CD4-positive, alpha-beta T cell treated with Interleukin-15 for 1 hour (primary cell): Measurements from ENCODE around the gene BSN.

Experiments used
- DNase-seq: peaks from one replicate; pipeline ENCODE4 v3.0.0-alpha.2; 2020

BSN gene

DNA sequence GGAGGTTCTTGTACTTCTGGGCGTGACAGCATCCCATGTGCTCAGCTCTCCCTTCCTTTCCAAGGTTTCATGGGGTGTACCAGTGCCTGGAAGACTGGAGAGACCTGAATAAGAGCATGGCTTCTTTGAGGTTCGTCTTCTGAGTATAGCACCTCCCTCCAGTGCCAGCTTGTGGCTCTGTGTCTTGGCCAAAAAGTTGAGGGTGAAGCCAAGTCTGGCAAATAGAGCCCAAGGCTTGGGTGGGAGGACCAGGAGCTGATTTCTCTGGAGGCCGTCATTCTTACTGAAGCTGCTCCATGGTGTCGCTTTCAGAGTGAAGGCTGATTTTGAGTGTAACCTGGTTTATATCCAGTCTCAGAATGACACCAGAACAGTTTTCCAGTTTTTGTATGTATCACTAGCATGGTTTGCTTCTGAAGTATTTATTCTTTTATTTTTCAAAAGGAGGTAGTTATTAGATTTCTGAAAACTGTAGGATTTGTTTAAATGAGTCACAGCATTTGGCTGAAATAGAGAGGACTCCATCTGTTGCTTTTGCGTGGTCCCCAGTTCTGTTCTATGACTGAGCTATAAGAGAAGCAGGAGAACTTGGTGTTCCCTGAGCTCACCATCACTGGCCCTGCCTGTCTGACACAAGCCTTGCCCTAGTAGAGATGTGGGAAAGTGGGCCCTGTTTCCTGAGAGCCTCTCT lies 47.2 kb downstream of the BSN start:
- no peak for DNase-seq

DNA sequence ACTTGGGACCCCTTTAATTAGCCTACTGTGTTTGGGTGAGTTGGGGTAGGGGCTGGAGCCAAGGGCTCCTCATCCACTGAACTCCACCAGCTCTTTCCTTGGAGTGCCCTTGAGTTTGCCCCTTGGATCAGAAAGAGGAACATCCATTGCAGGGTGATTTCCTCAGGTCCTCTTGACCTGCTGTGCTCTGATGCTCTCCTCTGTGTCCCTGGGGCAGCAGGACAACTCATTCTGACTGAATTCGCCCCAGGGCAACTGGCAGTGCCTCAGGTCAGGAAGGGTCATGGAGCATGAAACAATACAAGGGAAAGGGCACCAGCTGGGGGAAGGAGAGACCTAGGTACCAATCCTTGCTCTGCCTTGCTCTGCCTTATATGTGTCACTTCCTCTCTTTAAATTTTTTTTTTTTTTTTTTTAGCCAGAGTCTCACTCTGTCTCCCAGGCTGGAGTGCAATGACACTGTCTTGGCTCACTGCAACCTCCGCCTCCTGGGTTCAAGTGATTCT lies 47.8 kb downstream of the BSN start:
- DNase-seq: no peak

DNA sequence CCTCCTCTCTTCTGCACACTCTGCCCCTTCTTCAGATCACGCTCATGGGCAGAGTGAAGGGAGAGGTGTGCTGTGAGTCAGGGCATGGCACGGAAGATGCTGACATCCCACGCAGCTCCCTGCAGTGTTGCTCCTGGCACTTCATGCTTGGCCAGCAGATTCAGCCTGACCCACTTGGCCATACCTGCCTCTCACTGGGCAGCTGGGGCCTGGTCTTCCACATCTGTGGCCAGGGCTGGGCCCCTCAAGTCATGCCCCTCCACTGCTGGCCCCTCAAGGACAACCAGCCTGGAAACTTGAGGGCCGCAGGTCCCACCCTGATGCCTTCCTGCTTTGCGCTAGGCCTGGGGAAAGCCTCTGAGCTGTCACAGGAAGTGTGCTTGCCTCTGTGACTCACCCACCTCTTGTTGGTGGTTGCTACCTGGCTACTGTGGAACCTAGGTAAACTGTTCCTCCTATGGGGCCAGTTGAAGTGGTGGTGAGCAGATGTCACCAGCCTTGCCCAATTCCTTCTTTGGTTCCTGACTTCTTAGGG lies 48.7 kb downstream of the BSN start:
- DNase-seq: peak; percentile 38

DNA sequence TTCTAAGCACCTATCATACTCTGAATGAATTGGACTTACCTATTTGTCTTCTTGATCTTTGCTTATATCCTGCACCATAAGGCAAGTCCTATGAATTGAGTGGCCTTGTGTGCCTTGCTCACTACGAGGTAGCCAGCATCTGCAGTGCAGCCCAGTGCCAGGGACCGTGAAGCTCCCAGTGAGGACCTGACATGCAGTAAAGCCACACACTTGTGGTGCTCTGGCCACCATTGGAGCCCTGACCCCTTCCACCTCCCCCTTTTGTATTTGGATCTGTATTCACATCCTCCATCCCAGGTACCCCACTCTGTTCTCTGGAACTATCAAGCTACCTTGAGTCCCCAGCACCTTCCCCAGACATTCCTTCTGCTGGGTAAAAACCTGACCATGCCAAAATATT lies 52.1 kb downstream of the BSN start:
- no peak for DNase-seq

DNA sequence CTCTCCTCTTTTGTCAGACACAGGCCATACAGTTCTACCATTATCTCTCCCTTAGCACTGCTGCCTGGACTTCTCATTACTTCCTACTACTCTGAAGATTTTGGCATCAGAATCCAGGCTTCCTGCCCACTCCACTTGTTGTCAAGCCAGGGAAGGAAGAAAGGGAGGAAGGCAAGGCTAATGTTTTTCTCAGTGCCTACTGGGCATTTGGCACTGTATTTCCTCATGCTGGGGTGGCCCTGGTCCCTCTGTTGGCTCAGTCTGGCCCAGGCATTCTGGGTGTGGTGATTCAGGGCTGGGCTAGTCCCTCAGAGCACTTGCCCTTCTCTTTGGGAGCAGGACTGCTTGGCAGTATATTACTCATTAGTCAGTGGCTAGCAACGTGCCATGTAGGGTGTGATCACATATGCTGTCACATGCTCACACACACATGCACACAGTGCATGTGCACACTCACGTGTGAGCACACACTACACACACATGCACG lies 52.9 kb downstream of the BSN start:
- no peak for DNase-seq

DNA sequence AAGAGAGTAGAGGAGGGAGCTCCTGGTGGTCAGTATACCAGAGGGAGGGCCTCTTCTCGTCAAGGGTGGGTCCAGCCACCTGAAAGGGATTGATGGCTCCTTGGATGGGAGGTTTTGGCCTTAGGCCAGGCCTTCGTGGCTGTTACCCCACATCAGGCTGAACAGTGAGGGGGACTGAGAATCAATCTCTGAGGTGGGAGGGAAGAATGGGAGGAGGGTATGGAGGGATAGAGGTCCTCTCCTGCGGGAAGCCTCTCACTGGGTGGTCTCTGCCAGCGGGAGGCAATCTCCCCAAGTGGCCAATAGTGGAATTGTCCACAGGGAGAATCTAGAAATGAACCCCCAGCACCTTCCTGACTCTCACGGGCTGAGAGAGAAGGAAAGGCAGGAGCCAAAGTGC lies 53.5 kb downstream of the BSN start:
- DNase-seq: no peak

DNA sequence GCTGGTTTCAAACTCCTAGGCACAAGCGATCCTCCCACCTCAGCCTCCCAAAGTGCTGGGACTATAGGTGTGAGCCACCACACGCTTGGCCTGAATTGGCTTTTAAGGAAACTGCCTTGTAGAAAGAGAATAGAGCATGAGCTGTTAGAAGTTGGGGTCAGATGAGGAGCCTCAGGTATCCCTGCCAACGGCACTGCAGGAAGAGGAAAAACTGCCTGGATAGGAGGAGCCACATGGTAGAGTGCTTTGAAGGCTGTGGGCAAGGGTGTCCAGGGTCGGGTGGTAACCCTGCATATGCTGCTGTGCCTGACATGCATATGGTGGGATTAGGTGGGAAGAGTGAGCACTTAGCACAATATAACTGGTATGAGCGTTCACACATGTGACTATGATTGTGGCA lies 55.0 kb downstream of the BSN start:
- DNase-seq: no peak

DNA sequence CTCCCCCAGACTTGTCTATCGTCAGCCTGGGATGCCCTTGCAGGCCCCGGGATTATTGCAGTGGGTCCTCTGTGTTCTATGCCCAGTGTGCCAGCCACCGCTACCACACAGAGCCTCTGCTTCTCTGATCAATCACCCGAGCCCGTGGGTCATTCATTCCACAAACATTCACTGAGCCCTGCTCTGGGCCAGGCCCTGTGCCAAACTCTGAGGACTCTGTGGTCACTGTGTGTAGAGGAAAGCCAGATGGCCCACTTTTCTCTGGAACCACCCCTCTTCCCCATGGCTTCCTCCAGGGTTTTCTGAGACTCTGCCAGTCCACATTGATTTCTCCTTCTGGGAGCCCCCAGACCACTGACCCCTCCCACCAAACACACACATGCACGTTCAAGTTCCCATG lies 55.5 kb downstream of the BSN start:
- no peak for DNase-seq

DNA sequence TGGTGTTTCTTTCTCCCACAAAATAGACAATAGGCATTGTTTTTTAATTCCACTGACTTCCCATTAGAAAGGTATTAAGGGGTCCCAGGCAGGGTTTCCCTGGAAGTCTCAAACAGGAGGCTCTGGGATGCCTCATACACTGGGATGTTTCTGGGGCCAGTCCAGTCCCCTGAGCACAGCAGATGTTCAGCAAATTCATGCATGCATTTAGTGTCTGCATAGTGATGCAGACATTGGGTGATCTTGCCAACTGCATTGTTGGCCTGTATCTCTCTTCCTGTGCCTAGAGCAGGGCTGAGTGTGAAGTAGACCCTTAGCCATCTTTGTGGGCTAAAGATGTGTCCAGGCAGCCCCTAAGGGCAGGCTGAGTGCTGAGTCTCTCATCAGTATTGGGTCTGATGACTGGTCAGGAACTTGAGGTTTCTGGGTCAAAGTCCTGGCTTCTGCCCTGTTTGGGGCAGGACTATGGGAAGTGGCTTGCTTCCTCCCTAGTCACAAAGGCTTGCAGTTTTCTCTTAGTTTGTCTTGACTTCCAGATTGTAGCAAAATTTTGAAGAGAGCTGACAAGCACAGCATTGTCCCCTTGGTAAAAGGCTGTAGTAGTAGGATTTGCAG lies 56.5 kb downstream of the BSN start:
- DNase-seq: no peak

DNA sequence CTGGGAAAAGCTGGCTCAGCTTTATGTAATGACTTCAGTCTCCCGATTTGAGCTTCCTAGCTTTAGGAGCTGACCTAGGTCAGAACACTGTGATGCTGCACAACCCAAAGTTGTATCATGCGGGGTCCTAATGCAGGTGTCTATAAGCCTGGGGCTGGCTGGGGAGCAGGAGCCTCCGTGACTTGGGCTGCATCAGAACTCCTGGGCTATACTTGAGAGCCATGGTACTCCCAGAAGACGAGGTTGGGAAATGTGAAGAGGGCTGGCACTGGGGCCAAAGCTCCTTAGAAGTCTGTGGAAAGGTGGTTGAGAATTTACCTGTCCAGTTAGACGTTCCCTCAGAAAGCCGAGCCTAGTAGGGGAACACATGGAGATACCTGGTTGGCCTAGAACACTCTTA lies 57.0 kb downstream of the BSN start:
- DNase-seq: no peak

DNA sequence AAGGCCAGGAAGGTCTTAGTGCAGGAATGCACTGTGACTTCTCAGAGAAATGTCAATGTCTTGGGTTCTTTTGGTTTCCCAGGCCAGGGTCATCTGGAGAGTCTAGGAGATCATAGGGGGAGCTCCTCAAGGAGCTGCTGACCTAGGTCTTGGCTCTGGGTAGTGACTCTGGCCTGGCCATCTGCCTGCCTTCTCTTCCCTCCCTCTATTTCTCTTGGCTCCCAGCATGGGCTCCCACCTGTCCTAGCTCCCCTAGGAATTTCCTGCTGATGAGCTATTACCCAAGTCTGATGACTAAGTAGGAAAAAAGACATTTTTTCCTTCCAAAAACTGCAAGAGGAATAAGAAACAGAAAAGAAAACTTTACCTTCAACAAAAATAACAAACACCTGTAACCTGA lies 57.4 kb downstream of the BSN start:
- DNase-seq: no peak

DNA sequence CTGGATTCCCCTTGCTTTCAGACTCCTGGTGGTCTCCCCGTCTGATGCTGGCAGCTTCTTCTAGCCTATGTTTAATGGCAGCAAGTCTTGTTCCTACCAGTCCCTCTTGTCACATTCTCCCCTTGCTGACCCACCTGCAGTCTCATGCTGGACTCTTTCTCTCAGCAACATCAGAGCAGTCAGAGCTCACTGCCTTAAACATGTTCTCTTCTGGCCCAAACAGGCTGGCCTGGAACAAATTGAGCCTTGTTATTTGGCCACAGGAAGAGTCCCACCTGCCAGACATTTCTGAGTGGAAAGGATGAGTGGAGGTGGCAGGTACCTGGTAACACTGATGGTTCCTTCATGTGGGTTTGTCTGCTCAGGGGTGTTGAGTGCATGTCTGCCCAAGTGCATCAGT lies 60.7 kb downstream of the BSN start:
- DNase-seq: no peak

DNA sequence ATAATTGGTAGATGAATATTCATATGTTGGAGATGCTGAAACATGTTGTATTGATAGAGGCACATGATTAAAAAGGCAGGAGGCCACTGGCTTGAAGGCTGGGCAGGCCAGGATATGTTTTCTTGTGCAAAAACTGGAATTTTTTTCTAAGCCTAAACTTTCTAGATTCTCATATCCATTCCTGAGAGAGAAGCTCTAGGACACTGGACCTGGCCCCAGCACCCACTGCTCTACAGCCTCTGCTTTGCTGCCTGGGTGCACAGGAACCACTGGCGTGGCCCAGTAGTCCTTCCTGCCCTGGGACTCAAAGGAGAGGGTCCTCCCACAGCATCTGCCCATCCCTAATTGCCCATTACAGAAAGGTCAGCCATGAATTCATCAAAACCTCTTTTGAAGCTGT lies 61.8 kb downstream of the BSN start:
- no peak for DNase-seq

DNA sequence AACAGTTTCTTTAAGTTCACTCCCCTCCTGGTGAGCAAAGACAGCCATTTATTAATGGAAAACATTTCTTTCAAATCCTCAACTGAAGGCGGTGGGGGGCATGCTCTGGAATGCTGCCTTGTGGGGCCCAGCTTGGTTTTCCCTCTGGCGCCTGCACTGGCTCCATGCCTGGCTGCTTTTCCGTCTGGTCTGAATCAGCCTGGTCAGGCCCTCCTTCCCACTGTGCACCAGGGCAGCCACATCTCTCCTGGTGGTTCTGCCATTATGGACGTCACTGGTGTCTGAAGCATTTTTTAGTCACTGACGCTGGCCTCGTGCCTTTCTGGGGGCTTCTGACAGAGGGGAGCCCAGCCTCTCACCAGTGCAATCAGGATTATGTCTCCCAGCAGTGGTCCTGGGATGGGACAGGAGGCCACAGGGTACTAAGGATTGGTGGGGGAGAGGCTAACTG lies 62.2 kb downstream of the BSN start:
- DNase-seq: no peak

DNA sequence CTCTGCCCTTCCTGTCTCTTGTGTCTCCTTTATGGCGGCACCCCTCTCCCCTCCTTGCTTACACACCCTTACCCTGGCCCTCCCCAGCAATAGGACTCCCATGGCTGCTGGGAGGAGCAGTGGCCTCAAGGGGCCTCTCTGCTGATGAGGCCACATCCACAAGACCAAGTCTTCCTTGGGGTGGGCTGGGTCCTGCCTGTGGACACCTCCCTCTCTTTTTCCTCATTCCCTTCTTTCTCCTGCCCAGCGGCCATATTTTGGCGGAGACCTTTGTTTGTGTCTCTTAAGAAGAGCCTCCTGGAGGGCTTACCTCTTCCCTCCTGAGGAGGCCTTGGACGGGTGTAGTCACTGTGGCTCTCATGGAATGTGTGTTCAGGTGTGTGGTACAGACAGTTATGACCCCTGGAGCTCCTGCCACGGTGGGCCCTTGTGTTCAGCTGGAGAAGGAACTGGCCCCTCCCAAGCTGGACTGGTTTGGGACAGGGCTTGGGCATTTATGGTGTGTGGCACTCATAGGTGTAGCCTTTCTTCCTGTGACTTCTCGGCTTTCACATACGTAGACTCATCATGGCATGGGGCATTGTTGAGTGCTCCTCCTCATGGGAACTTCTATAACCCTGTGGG lies 63.2 kb downstream of the BSN start:
- no peak for DNase-seq

DNA sequence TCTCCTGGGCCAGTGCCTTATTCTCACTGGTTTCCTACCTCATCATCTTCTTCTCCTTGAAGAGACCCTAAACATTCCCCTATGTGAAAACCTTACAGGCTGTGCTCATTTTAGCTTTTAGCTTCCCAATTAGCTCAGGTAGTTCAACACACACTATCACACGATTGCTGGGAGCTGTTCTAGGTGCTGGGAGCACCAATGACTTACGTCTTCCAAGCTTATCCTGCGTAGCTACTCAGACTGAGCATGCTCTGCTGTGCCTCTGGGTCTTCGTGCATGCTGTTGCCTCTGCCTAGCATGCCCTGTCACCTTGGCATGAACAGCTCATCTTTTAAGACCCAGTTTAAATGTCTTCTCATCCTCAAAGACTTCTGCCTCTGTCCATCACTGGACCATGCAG lies 64.1 kb downstream of the BSN start:
- no peak for DNase-seq

DNA sequence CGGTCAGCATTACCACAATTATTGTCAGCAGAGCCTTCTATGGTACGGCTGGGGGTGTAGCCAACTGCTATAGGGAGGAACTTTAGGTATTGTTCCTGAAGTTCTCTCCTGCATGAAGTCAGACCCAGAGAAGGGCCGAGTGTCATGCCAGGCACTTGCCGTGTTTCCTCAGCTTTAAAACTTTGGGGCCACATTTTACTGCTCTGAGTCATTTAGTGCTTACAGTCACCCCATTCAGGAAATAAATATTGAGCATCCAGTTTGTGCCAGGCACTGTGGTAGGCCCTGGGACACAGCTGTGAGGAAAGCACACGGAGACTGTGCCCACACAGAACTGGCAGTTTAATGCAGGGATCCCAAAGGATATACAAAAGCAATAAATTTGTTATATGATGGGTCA lies 65.4 kb downstream of the BSN start:
- no peak for DNase-seq

DNA sequence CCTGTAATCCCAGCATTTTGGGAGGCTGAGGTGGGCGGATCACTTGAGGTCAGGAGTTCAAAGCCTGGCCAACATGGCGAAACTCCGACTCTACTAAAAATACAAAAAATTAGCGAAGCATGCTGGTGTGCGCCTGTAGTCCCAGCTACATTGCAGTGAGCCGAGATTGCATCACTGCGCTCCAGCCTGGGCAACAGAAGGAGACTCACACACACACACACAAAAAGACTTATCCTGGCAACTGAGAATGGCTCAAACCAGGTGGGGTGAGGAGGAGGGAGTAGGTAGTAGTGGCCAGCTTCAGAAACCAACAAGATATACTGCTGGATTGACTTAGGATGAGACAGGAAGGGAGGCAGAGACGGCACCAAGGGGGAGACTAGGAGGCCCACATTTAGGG lies 66.5 kb downstream of the BSN start:
- DNase-seq: no peak

DNA sequence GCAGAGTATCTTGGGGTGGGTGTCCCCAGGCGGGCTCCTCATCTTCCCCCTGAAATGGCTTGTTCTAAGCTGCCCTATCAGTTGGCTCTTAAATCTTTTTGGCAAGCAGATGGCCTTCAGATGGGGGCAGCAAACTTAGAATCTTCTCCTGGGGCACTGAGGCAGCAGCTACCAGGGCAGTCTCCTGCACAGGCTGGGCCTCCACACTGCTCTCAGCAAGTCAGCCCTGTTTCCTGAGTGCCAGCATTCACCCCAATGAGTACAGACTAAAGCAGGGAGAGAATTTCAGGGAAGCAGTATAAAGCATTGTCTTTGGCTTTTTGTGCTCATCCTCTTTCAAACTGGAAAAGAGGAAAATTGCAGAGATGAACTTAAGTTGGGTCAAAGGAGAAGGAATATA lies 68.8 kb downstream of the BSN start:
- no peak for DNase-seq

DNA sequence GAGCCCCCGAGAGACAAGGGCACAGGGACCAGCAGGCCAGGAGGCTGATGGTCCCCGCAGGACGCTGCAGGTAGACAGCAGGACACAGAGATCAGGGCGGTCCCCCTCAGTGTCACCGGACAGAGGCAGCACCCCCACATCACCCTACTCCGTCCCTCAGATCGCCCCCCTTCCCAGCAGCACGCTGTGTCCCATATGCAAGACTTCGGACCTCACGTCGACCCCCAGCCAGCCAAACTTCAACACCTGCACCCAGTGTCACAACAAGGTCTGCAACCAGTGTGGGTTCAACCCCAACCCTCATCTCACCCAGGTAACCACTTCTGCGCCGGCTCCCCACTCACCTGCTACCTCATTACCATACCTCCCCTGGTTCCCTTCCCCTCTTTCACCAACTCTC lies 70.8 kb downstream of the BSN start:
- no peak for DNase-seq

DNA sequence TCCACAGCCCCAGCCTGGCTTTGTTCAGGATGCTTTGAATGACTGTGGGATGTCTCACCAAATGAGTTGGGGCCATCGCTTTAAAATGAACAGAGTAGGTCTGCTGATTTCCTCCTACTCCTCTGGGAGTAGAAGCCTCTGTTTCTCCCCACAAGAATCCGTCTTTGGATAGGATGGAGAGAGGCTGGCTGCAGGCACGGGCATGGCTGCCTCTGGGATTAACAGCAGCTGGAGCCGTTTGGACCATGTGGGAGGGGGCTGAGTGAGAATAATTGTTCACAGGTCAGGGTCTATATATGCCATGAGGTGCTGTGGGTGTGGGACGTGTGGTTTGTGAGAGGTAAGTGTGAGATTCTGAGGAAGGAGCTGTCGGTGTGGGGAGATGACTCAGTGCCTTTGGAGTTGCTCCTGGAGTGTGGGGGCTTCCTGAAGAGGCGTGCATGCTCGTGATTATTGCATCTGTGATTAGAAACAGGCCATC lies 71.9 kb downstream of the BSN start:
- no peak for DNase-seq

DNA sequence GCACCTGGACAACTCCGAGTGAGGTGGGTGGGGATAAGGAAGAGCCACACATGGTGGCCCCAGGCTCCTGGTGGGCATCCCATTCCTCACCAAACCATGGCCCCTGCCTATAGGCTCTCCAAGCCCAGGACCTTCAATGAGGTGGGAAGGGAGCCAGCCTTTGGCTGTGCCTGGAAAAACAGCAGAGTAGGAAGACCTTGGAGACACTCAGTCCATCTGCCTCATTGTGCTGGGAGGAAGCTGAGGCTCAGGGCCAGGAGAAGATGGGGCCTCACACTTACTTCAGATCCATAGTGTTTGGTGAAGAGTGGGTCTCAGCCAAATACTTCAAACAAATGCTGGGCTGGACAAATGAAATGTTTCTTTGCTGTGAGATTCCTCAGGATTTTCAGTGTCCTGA lies 72.5 kb downstream of the BSN start:
- DNase-seq: no peak

DNA sequence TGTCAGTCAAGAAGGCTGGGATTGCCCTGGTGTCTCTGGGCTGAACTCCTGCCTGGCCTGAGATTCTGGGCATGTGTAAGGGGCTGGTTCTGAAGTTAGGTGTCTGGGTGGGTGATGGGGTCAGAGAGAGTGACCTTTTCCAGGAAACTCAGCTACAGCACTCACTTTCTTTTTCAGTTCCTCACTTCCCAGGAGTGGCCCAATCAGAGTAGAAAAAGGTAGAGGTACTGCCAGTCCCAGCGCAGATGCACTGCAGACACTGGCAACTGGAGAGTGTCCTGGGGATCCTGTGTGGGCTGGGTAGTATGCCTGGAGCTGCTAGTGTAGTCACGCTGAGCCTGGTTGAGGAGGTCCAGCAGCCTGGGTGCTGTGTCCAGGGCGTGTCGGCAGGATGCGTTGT lies 73.4 kb downstream of the BSN start:
- DNase-seq: no peak

DNA sequence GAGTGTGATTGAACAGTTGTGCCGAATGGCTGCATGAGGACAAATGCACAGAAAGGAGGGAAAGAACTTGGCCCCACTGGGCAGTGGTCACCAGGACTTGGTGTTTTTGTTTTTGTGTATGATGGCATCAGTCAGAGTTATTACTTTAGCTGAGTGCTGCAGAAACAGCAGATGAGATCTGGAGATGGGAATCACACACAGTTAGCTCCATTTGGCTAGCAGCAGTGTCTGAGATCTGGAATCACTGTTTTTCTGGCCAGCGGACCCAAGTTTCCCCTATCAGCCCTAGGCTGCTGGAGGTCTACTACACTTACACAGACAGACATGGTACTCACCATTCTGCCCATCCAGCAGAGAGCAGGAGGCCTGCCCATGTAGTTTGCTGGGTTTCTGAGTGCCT lies 74.0 kb downstream of the BSN start:
- no peak for DNase-seq
